IMR-90 (cell line): Measurements from ENCODE around the gene MACROD1. TPM values are rescaled to one million over a fixed set of nuclear protein-coding genes. Genes with fewer than 3 reads are reported as not detected.

Experiments used
- ATAC-seq: fragments of 200-7000 bp; cut with Tn5 transposase; 2 replicates; pipeline ENCODE4 v1.9.1; 2020; ENCODE audit warnings: low read depth, mild to moderate bottlenecking, moderate library complexity
- BruUV-seq: library from RNA; stranded (reverse); fragments of 400-500 nt; replicated peaks from 2 replicates; lab custom pipeline; 2021; lab: Mats Ljungman, UMichigan
- CTCF ChIA-PET: fragments of 300-600 bp; formaldehyde crosslinking; extraction: SDS; loops from one replicate; lab custom pipeline; 2021; ENCODE audit warnings: antibody characterized with exemption; lab: Yijun Ruan, JAX
- POLR2A ChIA-PET: fragments of 300-600 bp; sonication (Branson Sonifier 250); formaldehyde crosslinking; loops from one replicate; lab custom pipeline; 2022; ENCODE audit warnings: antibody characterized with exemption; ENCODE audit not compliant: unreplicated experiment; lab: Charles Lee
- DNase-seq: peaks from one replicate; pipeline ENCODE4 v3.0.0; 2013
- H2AFZ ChIP-seq: replicated peaks from 2 replicates; pipeline ENCODE3; 2013; ENCODE audit warnings: low read length, mild to moderate bottlenecking; ENCODE audit not compliant: poor library complexity
- H2AK5ac ChIP-seq: 2 replicates; pipeline ENCODE4 v1.6.1; 2013; ENCODE audit warnings: low read depth, low read length, inconsistent platforms
- H2AK9ac ChIP-seq: replicated peaks from 2 replicates; pipeline ENCODE3; 2013; ENCODE audit warnings: mild to moderate bottlenecking, low read depth, low read length, moderate library complexity; ENCODE audit not compliant: poor library complexity
- H2BK120ac ChIP-seq: 2 replicates; pipeline ENCODE4 v1.6.1; 2013; ENCODE audit warnings: low read depth, low read length, inconsistent platforms
- H2BK15ac ChIP-seq: 3 replicates; pipeline ENCODE4 v1.6.1; 2013; ENCODE audit warnings: low read depth, low read length, inconsistent platforms
- H2BK20ac ChIP-seq: 2 replicates; pipeline ENCODE4 v1.6.1; 2013; ENCODE audit warnings: low read depth, mild to moderate bottlenecking, inconsistent platforms, low read length, moderate library complexity
- H2BK5ac ChIP-seq: 2 replicates; pipeline ENCODE4 v1.6.1; 2013; ENCODE audit warnings: mild to moderate bottlenecking, low read depth, low read length, inconsistent platforms; ENCODE audit not compliant: poor library complexity, severe bottlenecking
- H3K14ac ChIP-seq: replicated peaks from 2 replicates; pipeline ENCODE4 v1.6.1; 2013; ENCODE audit warnings: low read depth, low read length, inconsistent platforms
- H3K18ac ChIP-seq: 2 replicates; pipeline ENCODE4 v1.6.1; 2013; ENCODE audit warnings: low read depth, low read length, control low read depth
- H3K23ac ChIP-seq: 2 replicates; pipeline ENCODE4 v1.6.1; 2013; ENCODE audit warnings: low read depth, low read length, inconsistent platforms
- H3K27ac ChIP-seq: 2 replicates; pipeline ENCODE4 v1.5.1; 2013; ENCODE audit warnings: mild to moderate bottlenecking, control low read depth, low read length; ENCODE audit not compliant: insufficient read depth
- H3K27me3 ChIP-seq: 2 replicates; pipeline ENCODE4 v1.6.1; 2013; ENCODE audit warnings: low read length; ENCODE audit not compliant: control insufficient read depth, insufficient read depth
- H3K36me3 ChIP-seq: 2 replicates; pipeline ENCODE4 v1.6.1; 2013; ENCODE audit warnings: low read length, mixed read lengths; ENCODE audit not compliant: control insufficient read depth, insufficient read depth
- H3K4ac ChIP-seq: 2 replicates; pipeline ENCODE4 v1.6.1; 2013; ENCODE audit warnings: low read depth, low read length, inconsistent platforms
- H3K4me1 ChIP-seq: 2 replicates; pipeline ENCODE4 v1.6.1; 2013; ENCODE audit warnings: low read length, mixed read lengths; ENCODE audit not compliant: control insufficient read depth, insufficient read depth
- H3K4me2 ChIP-seq: 2 replicates; pipeline ENCODE4 v1.6.1; 2013; ENCODE audit warnings: low read depth, mild to moderate bottlenecking, control low read depth, low read length, moderate library complexity
- H3K4me3 ChIP-seq: 2 replicates; pipeline ENCODE4 v1.5.1; 2013; ENCODE audit warnings: low read depth, mild to moderate bottlenecking, control low read depth, low read length, moderate library complexity; ENCODE audit not compliant: insufficient read depth
- H3K56ac ChIP-seq: 2 replicates; pipeline ENCODE4 v1.6.1; 2013; ENCODE audit warnings: low read length, inconsistent platforms; ENCODE audit not compliant: insufficient read depth; ENCODE audit errors: extremely low read depth
- H3K79me1 ChIP-seq, 2 experiments: 2 replicates each; pipeline ENCODE4 v1.6.1; 2013; ENCODE audit warnings: low read length in 2 of 2, inconsistent platforms in 1 of 2, low read depth in 1 of 2
- H3K9ac ChIP-seq: 2 replicates; pipeline ENCODE4 v1.6.1; 2013; ENCODE audit warnings: low read depth, low read length, control low read depth
- H3K9me1 ChIP-seq: 2 replicates; pipeline ENCODE4 v1.6.1; 2013; ENCODE audit warnings: low read length, inconsistent platforms; ENCODE audit not compliant: insufficient read depth
- H3K9me3 ChIP-seq: 2 replicates; pipeline ENCODE4 v1.6.1; 2013; ENCODE audit warnings: low read length; ENCODE audit not compliant: control insufficient read depth, insufficient read depth
- H4K20me1 ChIP-seq: 2 replicates; pipeline ENCODE4 v1.6.1; 2013; ENCODE audit warnings: low read length, inconsistent platforms; ENCODE audit not compliant: insufficient read depth
- H4K5ac ChIP-seq: 2 replicates; pipeline ENCODE4 v1.6.1; 2013; ENCODE audit warnings: mild to moderate bottlenecking, low read depth, low read length, control low read depth
- H4K8ac ChIP-seq, 2 experiments: 2 replicates each; pipeline ENCODE4 v1.6.1; 2013; ENCODE audit warnings: low read depth in 2 of 2, low read length in 2 of 2, control low read depth in 1 of 2, inconsistent platforms in 1 of 2
- H4K91ac ChIP-seq: 2 replicates; pipeline ENCODE4 v1.6.1; 2013; ENCODE audit warnings: low read depth, low read length, inconsistent platforms; ENCODE audit not compliant: insufficient read depth
- ELK1 ChIP-seq: fragments of 150-350 bp; IDR thresholded peaks from 2 replicates; pipeline ENCODE4 v1.6.1; 2016; ENCODE audit warnings: low read depth, mild to moderate bottlenecking, low read length, moderate library complexity, borderline replicate concordance
- FOS ChIP-seq: fragments of 150-350 bp; IDR thresholded peaks from 2 replicates; pipeline ENCODE4 v1.6.1; 2016; ENCODE audit warnings: low read depth, low read length
- RAD21 ChIP-seq: IDR thresholded peaks from 2 replicates; pipeline ENCODE4 v1.6.1; 2012; ENCODE audit warnings: low read length, improper control_type of control experiment
- RCOR1 ChIP-seq: IDR thresholded peaks from 2 replicates; pipeline ENCODE4 v1.6.1; 2012; ENCODE audit warnings: mild to moderate bottlenecking, low read length, improper control_type of control experiment; ENCODE audit not compliant: insufficient replicate concordance
- WGBS, 2 experiments: methylation state at CpG; one replicate each; pipeline versions ENCODE4 v1.1.5 to v1.1.7; 2013; ENCODE audit warnings: missing lambda C conversion rate in 2 of 2; ENCODE audit not compliant: insufficient read length in 1 of 2; ENCODE audit errors: extremely low coverage in 2 of 2; 5-methylcytosine and 5-hydroxymethylcytosine counted together
- dilution Hi-C: fragments of 300-500 bp; cut with HindIII; formaldehyde crosslinking; loops from one replicate; pipeline ENCODE4 v1.14.3; 2018; ENCODE audit warnings: low sequenced_read_pairs; ENCODE audit not compliant: unreplicated experiment
- in situ Hi-C: fragments of 300-500 bp; cut with MboI; formaldehyde crosslinking; loops from 3 replicates; pipeline ENCODE4 v1.14.3; 2019; ENCODE audit warnings: low sequenced_read_pairs, inconsistent platforms, mixed read lengths
- intact Hi-C: fragments of 100-400 bp; cut with micrococcal nuclease; formaldehyde crosslinking; loops from 2 replicates; pipeline ENCODE4 v1.10.0; 2022
- polyA plus RNA-seq, 3 experiments: library from polyadenylated mRNA; depleted of rRNA; stranded (reverse); fragments of >200 nt; gene quantifications; 2 replicates each; pipeline ENCODE4 v1.2.3, GENCODE V29; 2012; ENCODE audit warnings: low replicate concordance in 1 of 3
- total RNA-seq: library from RNA; depleted of rRNA; stranded (reverse); fragments of >200 nt; gene quantifications from 2 replicates; pipeline ENCODE4 v1.2.3, GENCODE V29; 2012

MACROD1 gene
- total and polyA plus RNA-seq, 2 of the 4 experiments (the other 2 are of a cell fraction): 2.5 to 9.3 TPM

GRCh38 chr11:64092111-64092760 is 73.7 kb downstream of the MACROD1 start:
- no peak overlapping the region for H3K9ac ChIP-seq
- CTCF ChIA-PET: no interaction called here

More at GRCh38 chr11:64092111-64092760, 73.7 kb downstream of the MACROD1 start:
- Histone ChIP-seq H3K27ac (no peak overlapping the region), H3K4me3 (no peak overlapping the region), H2BK5ac (no peak overlapping the region), H4K91ac (peak overlapping the region; percentile 95), H2BK120ac (peak overlapping the region; percentile 84), H3K9me3 (no peaks in the 10 kb centered on the region), H3K27me3 (no peaks in the 10 kb centered on the region), H3K79me1 (peaks cover 3 to 17% of the 10 kb centered on the region in 2 experiments; a peak in 2 of 4 replicates), H3K4me2 (no peak overlapping the region), H2BK15ac (peak overlapping the region; percentile 60; the same call in 2 of the 3 replicates), H2BK20ac (peak overlapping the region; percentile 61; the same call in 1 of the 2 replicates), H3K56ac (no peak overlapping the region), H2AFZ (peak overlapping the region; percentile 39), H3K23ac (no peak overlapping the region), H4K8ac (peak overlapping the region in 1 of 2 experiments; percentile 90; a peak in 2 of 4 replicates), H3K9me1 (peaks cover 14% of the 10 kb centered on the region), H4K20me1 (peaks cover 9% of the 10 kb centered on the region; the same call in 1 of the 2 replicates), H2AK9ac (peak overlapping the region; percentile 62), H3K14ac (peak overlapping the region; percentile 27; the same call in 1 of the 2 replicates), H2AK5ac (peak overlapping the region; percentile 94), H3K4me1 (peaks cover 35% of the 10 kb centered on the region), H3K18ac (no peak overlapping the region), H4K5ac (no peak overlapping the region; the same call in 1 of the 2 replicates), H3K4ac (peak overlapping the region; percentile 93), H3K36me3 (no peaks in the 10 kb centered on the region)
- WGBS, 2 experiments: 82% methylated on average over 6 of the region's 15 CpGs; no CpG with 5 or more reads in 1 of the 2 experiments
- DNase-seq (no peak), ATAC-seq (no peak)
- intact Hi-C loops: no loop called here
- dilution Hi-C loops: no loop called here
- BruUV-seq: no TSS peak
- TF ChIP-seq RCOR1 (no peak), RAD21 (no peak), FOS (no peak), ELK1 (no peak)
- POLR2A ChIA-PET: no interaction called here
- in situ Hi-C loops: no loop called here
